ENCODE measurements around the gene ZFYVE26. TPM values are rescaled to one million over a fixed set of nuclear protein-coding genes. Genes with fewer than 3 reads are reported as not detected.

ZFYVE26 gene
- total and polyA plus RNA-seq, 10 of the 15 experiments (the other 5 are each of a cell fraction or from before 2014, with no cell fraction given): 1.00 to 25.6 (median 12.0) TPM

DNA sequence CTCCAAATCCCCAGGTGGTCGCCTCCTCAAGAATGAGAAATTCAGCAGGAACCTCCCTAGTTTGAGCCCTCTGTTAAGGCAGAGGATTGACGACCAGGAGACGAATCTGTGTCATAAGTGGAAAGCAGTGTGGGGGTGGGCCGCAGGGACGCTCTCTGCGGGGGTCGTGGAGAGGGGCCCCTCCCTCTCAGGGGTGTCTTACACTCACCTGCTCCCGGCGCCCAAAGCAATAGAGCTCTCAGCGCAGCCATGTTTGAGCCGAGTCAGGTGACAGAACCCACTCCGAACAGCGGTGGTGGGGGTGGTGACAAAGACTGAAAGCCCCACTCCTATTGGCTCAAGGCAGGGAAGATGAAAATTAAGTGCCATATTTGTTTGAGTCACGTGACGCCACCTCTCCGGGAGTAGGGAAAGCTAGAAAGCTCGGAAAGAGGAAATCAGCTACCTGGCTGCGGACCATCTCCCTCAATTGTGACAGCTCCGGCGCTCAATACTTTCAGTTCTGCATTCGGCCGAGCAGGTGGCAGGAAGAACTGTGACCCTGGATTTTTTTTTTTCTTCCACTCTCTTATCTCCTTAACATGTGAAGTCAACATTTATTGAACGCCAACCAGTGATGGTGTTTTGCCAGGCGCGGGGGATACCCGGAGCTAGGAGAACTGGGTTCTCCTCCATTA, at the start of gene ZFYVE26 (continued):
- TF ChIP-seq, protein P1, sequence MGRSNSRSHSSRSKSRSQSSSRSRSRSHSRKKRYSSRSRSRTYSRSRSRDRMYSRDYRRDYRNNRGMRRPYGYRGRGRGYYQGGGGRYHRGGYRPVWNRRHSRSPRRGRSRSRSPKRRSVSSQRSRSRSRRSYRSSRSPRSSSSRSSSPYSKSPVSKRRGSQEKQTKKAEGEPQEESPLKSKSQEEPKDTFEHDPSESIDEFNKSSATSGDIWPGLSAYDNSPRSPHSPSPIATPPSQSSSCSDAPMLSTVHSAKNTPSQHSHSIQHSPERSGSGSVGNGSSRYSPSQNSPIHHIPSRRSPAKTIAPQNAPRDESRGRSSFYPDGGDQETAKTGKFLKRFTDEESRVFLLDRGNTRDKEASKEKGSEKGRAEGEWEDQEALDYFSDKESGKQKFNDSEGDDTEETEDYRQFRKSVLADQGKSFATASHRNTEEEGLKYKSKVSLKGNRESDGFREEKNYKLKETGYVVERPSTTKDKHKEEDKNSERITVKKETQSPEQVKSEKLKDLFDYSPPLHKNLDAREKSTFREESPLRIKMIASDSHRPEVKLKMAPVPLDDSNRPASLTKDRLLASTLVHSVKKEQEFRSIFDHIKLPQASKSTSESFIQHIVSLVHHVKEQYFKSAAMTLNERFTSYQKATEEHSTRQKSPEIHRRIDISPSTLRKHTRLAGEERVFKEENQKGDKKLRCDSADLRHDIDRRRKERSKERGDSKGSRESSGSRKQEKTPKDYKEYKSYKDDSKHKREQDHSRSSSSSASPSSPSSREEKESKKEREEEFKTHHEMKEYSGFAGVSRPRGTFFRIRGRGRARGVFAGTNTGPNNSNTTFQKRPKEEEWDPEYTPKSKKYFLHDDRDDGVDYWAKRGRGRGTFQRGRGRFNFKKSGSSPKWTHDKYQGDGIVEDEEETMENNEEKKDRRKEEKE (IDR thresholded peaks at IDR 0.05): no peak
- TF ChIP-seq NFYA (IDR thresholded peaks at IDR 0.05; ENCODE audit: borderline replicate concordance, low read depth, low read length): no peak
- no peak for TF ChIP-seq NRF1 (conservative IDR thresholded peaks at IDR 0.05; ENCODE audit: low read depth, low read length)
- no peak for TF ChIP-seq EZH2 (IDR thresholded peaks at IDR 0.05; ENCODE audit: borderline replicate concordance, control insufficient read depth, low read depth, low read length)
- TF ChIP-seq KAT2A (conservative IDR thresholded peaks at IDR 0.05; ENCODE audit: control insufficient read depth, low read depth, low read length): no peak
- TF ChIP-seq ZNF207 (IDR thresholded peaks at IDR 0.05; ENCODE audit: borderline replicate concordance): no peak
- no peak for TF ChIP-seq ZNF217 (IDR thresholded peaks at IDR 0.05)
- no peak for TF ChIP-seq CEBPB (IDR thresholded peaks at IDR 0.05; ENCODE audit: borderline replicate concordance in 1 of 2, low read depth in 2 of 2, low read length in 2 of 2)
- no peak for TF ChIP-seq FOS (IDR thresholded peaks at IDR 0.05; ENCODE audit: borderline replicate concordance, extremely low read depth, insufficient read length)
- TF ChIP-seq, protein P2, sequence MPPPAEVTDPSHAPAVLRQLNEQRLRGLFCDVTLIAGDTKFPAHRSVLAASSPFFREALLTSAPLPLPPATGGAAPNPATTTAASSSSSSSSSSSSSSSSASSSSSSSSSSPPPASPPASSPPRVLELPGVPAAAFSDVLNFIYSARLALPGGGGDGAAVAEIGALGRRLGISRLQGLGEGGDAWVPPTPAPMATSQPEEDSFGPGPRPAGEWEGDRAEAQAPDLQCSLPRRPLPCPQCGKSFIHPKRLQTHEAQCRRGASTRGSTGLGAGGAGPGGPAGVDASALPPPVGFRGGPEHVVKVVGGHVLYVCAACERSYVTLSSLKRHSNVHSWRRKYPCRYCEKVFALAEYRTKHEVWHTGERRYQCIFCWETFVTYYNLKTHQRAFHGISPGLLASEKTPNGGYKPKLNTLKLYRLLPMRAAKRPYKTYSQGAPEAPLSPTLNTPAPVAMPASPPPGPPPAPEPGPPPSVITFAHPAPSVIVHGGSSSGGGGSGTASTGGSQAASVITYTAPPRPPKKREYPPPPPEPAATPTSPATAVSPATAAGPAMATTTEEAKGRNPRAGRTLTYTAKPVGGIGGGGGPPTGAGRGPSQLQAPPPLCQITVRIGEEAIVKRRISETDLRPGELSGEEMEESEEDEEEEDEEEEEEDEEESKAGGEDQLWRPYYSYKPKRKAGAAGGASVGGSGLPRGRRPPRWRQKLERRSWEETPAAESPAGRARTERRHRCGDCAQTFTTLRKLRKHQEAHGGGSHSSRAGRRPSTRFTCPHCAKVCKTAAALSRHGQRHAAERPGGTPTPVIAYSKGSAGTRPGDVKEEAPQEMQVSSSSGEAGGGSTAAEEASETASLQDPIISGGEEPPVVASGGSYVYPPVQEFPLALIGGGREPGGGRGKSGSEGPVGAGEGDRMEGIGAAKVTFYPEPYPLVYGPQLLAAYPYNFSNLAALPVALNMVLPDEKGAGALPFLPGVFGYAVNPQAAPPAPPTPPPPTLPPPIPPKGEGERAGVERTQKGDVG (CRISPR knock-in tag; IDR thresholded peaks at IDR 0.05): peak; percentile 91
- no peak for TF ChIP-seq SREBF1 (IDR thresholded peaks at IDR 0.05; ENCODE audit: low read length)
- peak; percentile 69 for TF ChIP-seq CREM (IDR thresholded peaks at IDR 0.05; ENCODE audit: low read depth)
- no peak for TF ChIP-seq SMARCA5 (IDR thresholded peaks at IDR 0.05)
- TF ChIP-seq SRF (IDR thresholded peaks at IDR 0.05; ENCODE audit: low read depth in 2 of 2, low read length in 2 of 2): peak in 1 of 2 experiments; percentile 80; a peak in 2 of 4 replicates
- TF ChIP-seq PML (IDR thresholded peaks at IDR 0.05; ENCODE audit: low read length): peak; percentile 75
- peak; percentile 75; the same call in 1 of the 2 replicates for TF ChIP-seq NFYB (IDR thresholded peaks at IDR 0.05; ENCODE audit: insufficient read depth, low read depth, low read length)
- TF ChIP-seq, protein P3, sequence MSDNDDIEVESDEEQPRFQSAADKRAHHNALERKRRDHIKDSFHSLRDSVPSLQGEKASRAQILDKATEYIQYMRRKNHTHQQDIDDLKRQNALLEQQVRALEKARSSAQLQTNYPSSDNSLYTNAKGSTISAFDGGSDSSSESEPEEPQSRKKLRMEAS (IDR thresholded peaks at IDR 0.05; ENCODE audit: low read depth, low read length): peak; percentile 47; the same call in 1 of the 2 replicates
- TF ChIP-seq IKZF1 (conservative IDR thresholded peaks at IDR 0.05): peak; percentile 98
- TF ChIP-seq ZNF622 (IDR thresholded peaks at IDR 0.05): no peak
- TF ChIP-seq RAD21 (IDR thresholded peaks at IDR 0.05; ENCODE audit: insufficient read depth, low read depth, low read length): no peak
- peak; percentile 67 for TF ChIP-seq POLR2AphosphoS5 (IDR thresholded peaks at IDR 0.05; ENCODE audit: low read length)
- TF ChIP-seq ATF7 (IDR thresholded peaks at IDR 0.05; ENCODE audit: low read depth): peak; percentile 86
- peak; percentile 32; the same call in 1 of the 2 replicates for TF ChIP-seq TBL1XR1 (IDR thresholded peaks at IDR 0.05; ENCODE audit: low read depth, low read length)
- TF ChIP-seq DPF2 (IDR thresholded peaks at IDR 0.05): peak; percentile 74
- TF ChIP-seq IKZF2 (IDR thresholded peaks at IDR 0.05): peak; percentile 99

Measured in GM12878 (cell line).